ENCODE data around the gene CTNNA2. TPM values are rescaled to one million over a fixed set of nuclear protein-coding genes. Genes with fewer than 3 reads are reported as not detected.

Gene CTNNA2
- total RNA-seq, 6 experiments from 2014 or later, result 0.44 TPM; not detected in 5

DNA sequence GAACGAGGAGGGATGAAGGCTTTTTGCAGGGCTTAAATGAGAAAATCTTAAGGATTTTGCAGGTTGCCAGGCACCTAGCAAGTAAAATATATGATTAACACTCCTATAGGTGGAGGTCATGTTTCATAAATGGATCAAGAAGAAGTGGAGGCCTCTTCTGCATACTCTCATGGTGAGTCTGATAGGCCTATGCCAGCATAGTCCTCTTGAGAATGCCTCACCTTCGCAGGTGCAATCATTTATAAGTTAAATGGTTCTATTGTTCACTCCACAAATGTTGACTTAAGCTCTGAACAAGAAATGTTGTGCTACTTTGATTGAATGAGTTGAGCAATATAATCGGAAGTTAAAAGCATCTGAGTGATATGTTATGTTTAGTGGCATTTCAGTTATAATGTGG lies 779.6 kb downstream of the CTNNA2 start:
- Histone ChIP-seq H3K4me3 (no peak overlapping the region), H3K27ac (no peak overlapping the region), H3K9me3 (no peaks in the 10 kb centered on the region), H3K27me3 (no peaks in the 10 kb centered on the region), H3K36me3 (no peaks in the 10 kb centered on the region), H3K4me1 (no peaks in the 10 kb centered on the region)
- TF ChIP-seq POLR2A (IDR thresholded peaks at IDR 0.05), result no peak
- TF ChIP-seq, protein P1, sequence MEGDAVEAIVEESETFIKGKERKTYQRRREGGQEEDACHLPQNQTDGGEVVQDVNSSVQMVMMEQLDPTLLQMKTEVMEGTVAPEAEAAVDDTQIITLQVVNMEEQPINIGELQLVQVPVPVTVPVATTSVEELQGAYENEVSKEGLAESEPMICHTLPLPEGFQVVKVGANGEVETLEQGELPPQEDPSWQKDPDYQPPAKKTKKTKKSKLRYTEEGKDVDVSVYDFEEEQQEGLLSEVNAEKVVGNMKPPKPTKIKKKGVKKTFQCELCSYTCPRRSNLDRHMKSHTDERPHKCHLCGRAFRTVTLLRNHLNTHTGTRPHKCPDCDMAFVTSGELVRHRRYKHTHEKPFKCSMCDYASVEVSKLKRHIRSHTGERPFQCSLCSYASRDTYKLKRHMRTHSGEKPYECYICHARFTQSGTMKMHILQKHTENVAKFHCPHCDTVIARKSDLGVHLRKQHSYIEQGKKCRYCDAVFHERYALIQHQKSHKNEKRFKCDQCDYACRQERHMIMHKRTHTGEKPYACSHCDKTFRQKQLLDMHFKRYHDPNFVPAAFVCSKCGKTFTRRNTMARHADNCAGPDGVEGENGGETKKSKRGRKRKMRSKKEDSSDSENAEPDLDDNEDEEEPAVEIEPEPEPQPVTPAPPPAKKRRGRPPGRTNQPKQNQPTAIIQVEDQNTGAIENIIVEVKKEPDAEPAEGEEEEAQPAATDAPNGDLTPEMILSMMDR (IDR thresholded peaks at IDR 0.05), result no peak
- intact Hi-C loops (cut with DNase I), result no loop called here
- 25% methylated on average over 3 of the region's 3 CpGs for WGBS (ENCODE audit: insufficient coverage, low coverage, low lambda C conversion rate, missing lambda C conversion rate)
- DNase-seq (no peak), ATAC-seq (no peak)

DNA sequence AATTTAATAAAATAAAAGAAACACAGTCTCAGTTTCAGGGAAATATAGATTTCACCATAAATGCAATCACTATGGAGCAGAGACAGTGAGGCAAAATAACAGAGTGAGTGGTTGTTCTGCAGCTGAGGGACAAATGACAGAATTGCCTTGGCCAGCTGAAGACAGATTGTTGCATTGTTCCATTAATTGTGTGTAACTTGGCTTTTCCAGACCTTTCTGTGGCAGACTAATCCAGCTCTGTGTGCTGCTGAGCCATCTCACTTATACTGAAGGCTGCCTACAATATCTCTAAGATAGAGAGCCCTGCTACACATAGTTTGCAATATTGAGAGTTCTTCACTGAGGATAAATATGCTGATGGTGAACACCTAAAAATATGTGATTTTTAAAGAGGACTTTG lies 780.2 kb downstream of the CTNNA2 start:
- intact Hi-C loops (cut with DNase I), result no loop called here
- no peak for DNase-seq
- TF ChIP-seq POLR2A (IDR thresholded peaks at IDR 0.05), result no peak
- TF ChIP-seq, protein P1 (IDR thresholded peaks at IDR 0.05), result no peak
- no peaks in the 10 kb centered on the region for H3K4me1 ChIP-seq
- no peak overlapping the region for H3K4me3 ChIP-seq
- no peaks in the 10 kb centered on the region for H3K27me3 ChIP-seq
- H3K9me3 ChIP-seq, result no peaks in the 10 kb centered on the region
- H3K27ac ChIP-seq, result no peak overlapping the region
- no peak for ATAC-seq
- H3K36me3 ChIP-seq, result no peaks in the 10 kb centered on the region

DNA sequence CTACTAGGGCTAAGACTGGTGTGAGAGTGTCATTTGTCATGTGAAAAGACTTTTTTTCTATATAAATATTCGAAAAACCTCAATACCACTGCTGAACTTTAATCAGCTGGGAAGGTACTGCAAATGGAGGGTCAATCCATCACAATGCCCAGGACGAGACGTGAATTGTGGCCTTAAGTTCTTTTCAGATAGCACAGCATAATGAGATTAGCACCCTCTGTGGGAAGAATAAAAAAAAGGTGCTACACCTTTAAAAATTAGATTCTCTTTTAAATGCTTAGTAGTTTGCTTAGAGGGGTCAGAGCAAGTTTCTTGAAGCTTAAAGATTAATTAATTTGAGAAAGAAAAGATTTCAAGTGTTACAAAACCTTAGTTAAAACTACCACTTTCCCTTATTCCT lies 786.1 kb downstream of the CTNNA2 start:
- no peak overlapping the region for H3K4me3 ChIP-seq
- ATAC-seq (no peak), DNase-seq (no peak)
- WGBS (ENCODE audit: insufficient coverage, low coverage, low lambda C conversion rate, missing lambda C conversion rate), result 10% methylated on average over 3 of the region's 3 CpGs
- intact Hi-C loops (cut with DNase I), result no loop called here
- no peaks in the 10 kb centered on the region for H3K36me3 ChIP-seq
- peaks cover 0 to 4% of the 10 kb centered on the region in 2 donors for H3K27me3 ChIP-seq
- no peaks in the 10 kb centered on the region for H3K4me1 ChIP-seq
- H3K9me3 ChIP-seq, result no peaks in the 10 kb centered on the region
- TF ChIP-seq POLR2A (IDR thresholded peaks at IDR 0.05), result no peak
- TF ChIP-seq, protein P1 (IDR thresholded peaks at IDR 0.05), result no peak
- no peak overlapping the region for H3K27ac ChIP-seq

DNA sequence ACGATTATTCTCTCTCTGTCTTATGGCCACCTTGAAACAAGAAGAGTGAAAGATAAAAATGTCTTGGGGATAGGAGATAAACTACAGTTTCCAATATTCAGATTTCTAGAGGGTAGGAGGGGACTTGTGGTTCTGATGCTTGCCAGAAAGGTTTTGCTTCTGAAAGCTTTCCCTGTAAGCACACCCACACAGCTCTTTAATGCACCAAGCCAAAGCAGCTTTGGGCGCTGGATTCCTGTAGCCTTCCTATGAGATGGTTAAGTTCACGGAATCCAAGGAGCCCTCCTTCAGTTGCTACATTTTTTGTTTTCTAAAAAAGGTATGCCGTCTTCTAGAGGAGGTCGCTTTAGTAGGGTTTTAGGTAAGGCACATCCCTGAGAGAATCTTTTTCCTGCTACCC lies 786.8 kb downstream of the CTNNA2 start:
- DNase-seq (no peak), ATAC-seq (no peak)
- peaks cover 0 to 4% of the 10 kb centered on the region in 2 donors for H3K27me3 ChIP-seq
- intact Hi-C loops (cut with DNase I), result no loop called here
- no peaks in the 10 kb centered on the region for H3K36me3 ChIP-seq
- no peak overlapping the region for H3K4me3 ChIP-seq
- no peaks in the 10 kb centered on the region for H3K9me3 ChIP-seq
- no peak overlapping the region for H3K27ac ChIP-seq
- H3K4me1 ChIP-seq, result no peaks in the 10 kb centered on the region
- 26% methylated on average over 5 of the region's 5 CpGs for WGBS (ENCODE audit: insufficient coverage, low coverage, low lambda C conversion rate, missing lambda C conversion rate)
- TF ChIP-seq, protein P1 (IDR thresholded peaks at IDR 0.05), result no peak
- no peak for TF ChIP-seq POLR2A (IDR thresholded peaks at IDR 0.05)

DNA sequence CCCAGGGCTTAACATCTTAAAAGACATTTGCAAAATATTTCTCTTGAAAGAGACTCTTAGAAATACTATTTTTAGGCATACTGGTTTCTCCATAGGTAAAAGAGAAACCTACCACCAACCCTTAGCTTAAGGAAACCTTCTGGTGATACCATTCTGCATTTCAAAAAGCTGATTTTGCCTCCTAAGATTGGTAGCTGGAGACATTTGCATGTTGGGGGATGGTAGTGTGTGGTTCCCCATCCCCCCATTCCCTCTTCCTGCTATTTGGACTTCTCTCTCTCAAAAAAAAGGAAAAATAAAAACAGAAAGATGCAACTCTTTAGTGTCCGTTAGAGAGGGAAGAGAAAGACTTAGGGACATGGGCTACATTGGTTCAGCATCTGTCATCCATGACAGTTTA lies 787.5 kb downstream of the CTNNA2 start:
- no peak overlapping the region for H3K4me3 ChIP-seq
- WGBS (ENCODE audit: insufficient coverage, low coverage, low lambda C conversion rate, missing lambda C conversion rate), result 13% methylated on average over 1 of the region's 1 CpG
- H3K27ac ChIP-seq, result no peak overlapping the region
- H3K9me3 ChIP-seq, result no peaks in the 10 kb centered on the region
- no peak for DNase-seq
- ATAC-seq, result no peak
- TF ChIP-seq, protein P1 (IDR thresholded peaks at IDR 0.05), result no peak
- no peak for TF ChIP-seq POLR2A (IDR thresholded peaks at IDR 0.05)
- intact Hi-C loops (cut with DNase I), result no loop called here
- H3K4me1 ChIP-seq, result no peaks in the 10 kb centered on the region
- peaks cover 0 to 4% of the 10 kb centered on the region in 2 donors for H3K27me3 ChIP-seq
- H3K36me3 ChIP-seq, result no peaks in the 10 kb centered on the region

Measured in right lobe of liver (tissue), 6 donors.